ENCODE data around the gene SEMA6A.

DNA sequence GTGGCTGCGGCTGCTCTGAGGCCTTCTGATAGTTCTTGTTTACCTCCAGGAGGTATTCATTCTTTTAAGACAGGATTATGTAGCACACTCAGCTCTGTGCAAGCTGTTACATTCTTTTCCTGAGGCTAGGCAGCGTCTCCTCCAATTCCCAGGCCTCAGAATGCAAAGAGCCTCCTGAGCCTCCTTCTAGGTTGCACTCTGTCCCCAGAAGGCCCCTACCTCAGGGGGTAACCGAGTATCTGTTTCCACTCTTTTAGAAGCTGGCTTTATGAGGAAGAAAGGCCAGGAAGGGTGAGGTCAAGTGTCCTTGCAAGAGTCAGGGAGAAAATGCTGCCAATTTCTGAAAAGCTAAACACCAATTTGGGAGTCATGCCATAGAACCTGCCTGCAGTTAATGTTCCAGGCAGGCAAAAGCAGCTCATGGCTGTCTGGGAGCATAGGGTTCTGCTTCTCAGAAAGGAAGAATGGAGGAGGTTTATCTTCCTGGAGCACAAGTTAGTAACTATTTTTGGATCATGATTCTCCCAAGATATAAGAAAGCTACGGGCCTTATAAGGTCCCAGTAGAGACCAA lies 178.9 kb downstream of the SEMA6A start:
- TF ChIP-seq, protein P1, sequence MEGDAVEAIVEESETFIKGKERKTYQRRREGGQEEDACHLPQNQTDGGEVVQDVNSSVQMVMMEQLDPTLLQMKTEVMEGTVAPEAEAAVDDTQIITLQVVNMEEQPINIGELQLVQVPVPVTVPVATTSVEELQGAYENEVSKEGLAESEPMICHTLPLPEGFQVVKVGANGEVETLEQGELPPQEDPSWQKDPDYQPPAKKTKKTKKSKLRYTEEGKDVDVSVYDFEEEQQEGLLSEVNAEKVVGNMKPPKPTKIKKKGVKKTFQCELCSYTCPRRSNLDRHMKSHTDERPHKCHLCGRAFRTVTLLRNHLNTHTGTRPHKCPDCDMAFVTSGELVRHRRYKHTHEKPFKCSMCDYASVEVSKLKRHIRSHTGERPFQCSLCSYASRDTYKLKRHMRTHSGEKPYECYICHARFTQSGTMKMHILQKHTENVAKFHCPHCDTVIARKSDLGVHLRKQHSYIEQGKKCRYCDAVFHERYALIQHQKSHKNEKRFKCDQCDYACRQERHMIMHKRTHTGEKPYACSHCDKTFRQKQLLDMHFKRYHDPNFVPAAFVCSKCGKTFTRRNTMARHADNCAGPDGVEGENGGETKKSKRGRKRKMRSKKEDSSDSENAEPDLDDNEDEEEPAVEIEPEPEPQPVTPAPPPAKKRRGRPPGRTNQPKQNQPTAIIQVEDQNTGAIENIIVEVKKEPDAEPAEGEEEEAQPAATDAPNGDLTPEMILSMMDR (IDR thresholded peaks at IDR 0.05; ENCODE audit: low read length) = no peak
- no peak for TF ChIP-seq EZH2 (IDR thresholded peaks at IDR 0.05; ENCODE audit: borderline replicate concordance, low read length)
